ENCODE results near the gene ZNF358.

DNA sequence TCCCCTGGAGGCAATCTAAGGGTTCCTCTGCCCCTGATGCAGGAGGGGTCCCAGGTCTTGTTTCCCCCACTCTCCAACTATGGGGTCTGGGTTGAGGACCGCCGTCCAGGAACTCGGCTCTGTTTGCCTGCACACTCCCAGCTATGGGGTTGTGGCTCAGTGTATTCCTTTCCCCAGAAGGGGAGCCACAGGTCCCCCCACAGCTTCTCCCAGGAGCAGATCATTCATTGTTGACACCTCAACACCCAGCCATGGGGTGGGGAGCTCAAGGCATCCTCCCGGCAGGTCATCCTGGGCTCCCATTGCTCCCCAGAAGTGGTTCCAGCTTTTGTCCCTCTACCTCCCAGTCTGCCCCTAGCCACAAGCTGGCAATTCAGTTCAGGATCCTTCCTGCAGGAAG, 975 bp downstream of the ZNF358 start:
- TF ChIP-seq CTCF (IDR thresholded peaks at IDR 0.05; ENCODE audit: extremely low read depth in 1 of 2, insufficient read depth in 1 of 2, low read depth in 1 of 2, low read length in 2 of 2): no peak
- no peak for TF ChIP-seq POLR2AphosphoS5 (IDR thresholded peaks at IDR 0.05; ENCODE audit: insufficient read depth, low read depth, low read length)
- TF ChIP-seq POLR2A (IDR thresholded peaks at IDR 0.05; ENCODE audit: low read depth, low read length): no peak
- no peak for TF ChIP-seq JUN (IDR thresholded peaks at IDR 0.05; ENCODE audit: borderline replicate concordance, insufficient read depth, insufficient read length, low read depth)
- TF ChIP-seq EZH2 (IDR thresholded peaks at IDR 0.05; ENCODE audit: borderline replicate concordance, low read depth, low read length, severe bottlenecking): no peak
- no peak for TF ChIP-seq MAX (IDR thresholded peaks at IDR 0.05; ENCODE audit: insufficient read depth, insufficient read length)
- TF ChIP-seq GATA2 (IDR thresholded peaks at IDR 0.05; ENCODE audit: insufficient read depth, insufficient read length, low read depth, low read length): no peak
- TF ChIP-seq FOS (IDR thresholded peaks at IDR 0.05; ENCODE audit: borderline replicate concordance, insufficient read depth, low read length): no peak
- no peak for TF ChIP-seq MYC (IDR thresholded peaks at IDR 0.05; ENCODE audit: low read depth, low read length)
